HCT116 (cell line): ENCODE results near the gene ECEL1.

Experiments
- ATF3 ChIP-seq: IDR thresholded peaks from 2 replicates; pipeline ENCODE4 v1.6.1; 2012
- EZH2 ChIP-seq: fragments of 200-600 bp; sonication (generic); IDR thresholded peaks from 2 replicates; pipeline ENCODE4 v1.6.1; 2017; ENCODE audit warnings: antibody characterized with exemption, mixed run types
- JUND ChIP-seq: IDR thresholded peaks from 2 replicates; pipeline ENCODE4 v1.6.1; 2012
- POLR2AphosphoS5 ChIP-seq: IDR thresholded peaks from 2 replicates; pipeline ENCODE4 v1.6.1; 2011; ENCODE audit warnings: mild to moderate bottlenecking, low read depth, low read length, moderate library complexity

DNA sequence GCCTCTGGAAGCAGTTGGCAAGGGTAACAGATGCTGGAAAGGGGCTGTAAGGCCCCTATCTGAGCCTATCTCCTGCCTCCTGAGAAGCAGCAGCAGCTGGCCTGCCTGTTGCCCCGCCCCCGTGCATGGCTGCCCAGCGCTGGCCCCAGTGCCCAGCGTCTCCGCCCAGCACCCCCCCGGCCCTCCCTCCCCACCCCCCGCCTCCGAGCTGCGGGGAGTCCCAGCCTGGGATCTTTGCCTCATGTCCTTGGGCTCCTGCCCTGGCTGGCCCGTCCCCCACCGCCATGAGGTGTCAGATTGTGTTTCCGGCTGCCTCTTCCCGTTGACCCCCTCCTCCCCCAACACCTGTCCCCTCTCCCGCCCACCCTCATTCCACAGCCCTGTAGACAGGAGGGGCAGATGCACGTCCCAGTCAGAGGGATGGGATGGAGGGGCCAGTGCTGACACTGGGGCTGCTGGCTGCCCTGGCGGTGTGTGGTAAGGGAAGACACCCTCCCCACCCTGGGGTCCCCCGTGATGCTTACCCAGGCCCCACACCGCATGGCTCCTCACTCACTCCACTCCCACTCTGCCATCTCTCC is 38.2 kb upstream of the ECEL1 start, which contains the start of gene CHRND:
- TF ChIP-seq EZH2 (no peak), ATF3 (no peak), POLR2AphosphoS5 (no peak), JUND (no peak)
